ENCODE data around the gene RABGAP1. TPM values are rescaled to one million over a fixed set of nuclear protein-coding genes. Genes with fewer than 3 reads are reported as not detected.
A peak's percentile ranks its signal among the peaks of the same experiment; 100 is the strongest.

Gene RABGAP1
- total and polyA plus RNA-seq, 5 donors from 2014 or later, result 19.2 to 50.7 (median 27.7) TPM

GRCh38 chr9:122936464-122936863, 4.4 kb upstream of the RABGAP1 start:
- peak overlapping the region in 1 of 3 donors; percentile 46 for H3K27ac Mint-ChIP-seq
- H3K4me1 Mint-ChIP-seq, result peaks cover 13 to 41% (median 26%) of the 10 kb centered on the region in 4 donors
- DNase-seq (no peak), ATAC-seq (ENCODE audit: low read depth in 2 of 2) (no peak)
- Histone ChIP-seq H3K27me3 (ENCODE audit: control insufficient read depth, insufficient read depth, low read length) (no peaks in the 10 kb centered on the region), H3K27ac (ENCODE audit: insufficient read depth, low read length, poor library complexity, severe bottlenecking) (no peak overlapping the region), H3K4me1 (ENCODE audit: control insufficient read depth, insufficient read depth, low read length, poor library complexity, severe bottlenecking) (peaks cover 28% of the 10 kb centered on the region), H3K4me3 (ENCODE audit: low read depth, low read length) (no peak overlapping the region), H3K36me3 (ENCODE audit: control insufficient read depth, insufficient read depth, low read length) (peaks cover 3% of the 10 kb centered on the region), H3K9me3 (ENCODE audit: control insufficient read depth in 2 of 2, low read length in 2 of 2) (no peaks in the 10 kb centered on the region)
- H3K4me3 Mint-ChIP-seq, result peak overlapping the region in 1 of 4 donors; percentile 64
- no peaks in the 10 kb centered on the region for H3K27me3 Mint-ChIP-seq
- no peaks in the 10 kb centered on the region for H3K9me3 Mint-ChIP-seq
- peaks cover 3% of the 10 kb centered on the region for H3K36me3 Mint-ChIP-seq

GRCh38 chr9:122936883-122937282, 3.9 kb upstream of the RABGAP1 start:
- H3K27me3 Mint-ChIP-seq, result no peaks in the 10 kb centered on the region
- ATAC-seq (ENCODE audit: low read depth in 2 of 2) (no peak), DNase-seq (no peak)
- Histone ChIP-seq H3K36me3 (ENCODE audit: control insufficient read depth, insufficient read depth, low read length) (peaks cover 3% of the 10 kb centered on the region), H3K27me3 (ENCODE audit: control insufficient read depth, insufficient read depth, low read length) (no peaks in the 10 kb centered on the region), H3K4me3 (ENCODE audit: low read depth, low read length) (no peak overlapping the region), H3K9me3 (ENCODE audit: control insufficient read depth in 2 of 2, low read length in 2 of 2) (no peaks in the 10 kb centered on the region), H3K4me1 (ENCODE audit: control insufficient read depth, insufficient read depth, low read length, poor library complexity, severe bottlenecking) (peaks cover 29% of the 10 kb centered on the region), H3K27ac (ENCODE audit: insufficient read depth, low read length, poor library complexity, severe bottlenecking) (no peak overlapping the region)
- peaks cover 3% of the 10 kb centered on the region for H3K36me3 Mint-ChIP-seq
- peaks cover 16 to 41% (median 28%) of the 10 kb centered on the region in 4 donors for H3K4me1 Mint-ChIP-seq
- peak overlapping the region in 1 of 4 donors; percentile 64 for H3K4me3 Mint-ChIP-seq
- H3K9me3 Mint-ChIP-seq, result peaks cover 0 to 2% (median 0%) of the 10 kb centered on the region in 7 donors
- H3K27ac Mint-ChIP-seq, result no peak overlapping the region

- ATAC-seq (ENCODE audit: low read depth in 2 of 2) (no peak), DNase-seq (no peak)
- Mint-ChIP-seq H3K9me3 (peaks cover 0 to 2% (median 0%) of the 10 kb centered on the region in 7 donors), H3K36me3 (peaks cover 3% of the 10 kb centered on the region), H3K27me3 (no peaks in the 10 kb centered on the region), H3K27ac (no peak overlapping the region), H3K4me3 (peak overlapping the region in 2 of 4 donors; percentile 36 to 68), H3K4me1 (peaks cover 11 to 42% (median 26%) of the 10 kb centered on the region in 4 donors)
- Histone ChIP-seq H3K27ac (ENCODE audit: insufficient read depth, low read length, poor library complexity, severe bottlenecking) (no peak overlapping the region), H3K4me3 (ENCODE audit: low read depth, low read length) (no peak overlapping the region), H3K27me3 (ENCODE audit: control insufficient read depth, insufficient read depth, low read length) (no peaks in the 10 kb centered on the region), H3K4me1 (ENCODE audit: control insufficient read depth, insufficient read depth, low read length, poor library complexity, severe bottlenecking) (peaks cover 23% of the 10 kb centered on the region), H3K9me3 (ENCODE audit: control insufficient read depth in 2 of 2, low read length in 2 of 2) (no peaks in the 10 kb centered on the region), H3K36me3 (ENCODE audit: control insufficient read depth, insufficient read depth, low read length) (peaks cover 3% of the 10 kb centered on the region)
These were observed 1.2 kb upstream of the RABGAP1 start for GRCh38 chr9:122939601-122940000.

GRCh38 chr9:122940454-122940748, 419 bp upstream of the RABGAP1 start:
- peaks cover 0 to 2% (median 0%) of the 10 kb centered on the region in 7 donors for H3K9me3 Mint-ChIP-seq
- no peaks in the 10 kb centered on the region for H3K9me3 ChIP-seq (ENCODE audit: control insufficient read depth in 2 of 2, low read length in 2 of 2)
- peak overlapping the region; percentile 74 for H3K27ac ChIP-seq (ENCODE audit: insufficient read depth, low read length, poor library complexity, severe bottlenecking)
- peaks cover 23% of the 10 kb centered on the region for H3K4me1 ChIP-seq (ENCODE audit: control insufficient read depth, insufficient read depth, low read length, poor library complexity, severe bottlenecking)
- no peaks in the 10 kb centered on the region for H3K27me3 Mint-ChIP-seq
- H3K4me1 Mint-ChIP-seq, result peaks cover 15 to 43% (median 26%) of the 10 kb centered on the region in 4 donors
- H3K36me3 Mint-ChIP-seq, result peaks cover 3% of the 10 kb centered on the region
- peak overlapping the region; percentile 71 to 94 (median 77) for H3K27ac Mint-ChIP-seq
- H3K36me3 ChIP-seq (ENCODE audit: control insufficient read depth, insufficient read depth, low read length), result peaks cover 3% of the 10 kb centered on the region
- peak overlapping the region; percentile 61 to 95 (median 94) for H3K4me3 Mint-ChIP-seq
- no peak for ATAC-seq (ENCODE audit: low read depth in 2 of 2)
- no peak for DNase-seq
- peak overlapping the region; percentile 70 for H3K4me3 ChIP-seq (ENCODE audit: low read depth, low read length)
- H3K27me3 ChIP-seq (ENCODE audit: control insufficient read depth, insufficient read depth, low read length), result no peaks in the 10 kb centered on the region

GRCh38 chr9:122941582-122942234, 888 bp downstream of the RABGAP1 start:
- peak overlapping the region; percentile 95 for H3K4me3 ChIP-seq (ENCODE audit: low read depth, low read length)
- DNase-seq, result no peak

GRCh38 chr9:122944960-122945888, 4.4 kb downstream of the RABGAP1 start:
- H3K4me3 Mint-ChIP-seq, result peak overlapping the region in 2 of 4 donors; percentile 34 to 87
- ATAC-seq (ENCODE audit: low read depth in 2 of 2), result no peak

More at GRCh38 chr9:122941582-122942234, 888 bp downstream of the RABGAP1 start:
- Mint-ChIP-seq H3K4me1 (peaks cover 23 to 51% (median 33%) of the 10 kb centered on the region in 4 donors), H3K9me3 (peaks cover 0 to 2% (median 0%) of the 10 kb centered on the region in 7 donors), H3K27ac (peak overlapping the region; percentile 45 to 98 (median 94)), H3K36me3 (peaks cover 11% of the 10 kb centered on the region), H3K4me3 (peak overlapping the region; percentile 93 to 95 (median 94)), H3K27me3 (no peaks in the 10 kb centered on the region)
- H3K4me1 ChIP-seq (ENCODE audit: control insufficient read depth, insufficient read depth, low read length, poor library complexity, severe bottlenecking), result peaks cover 23% of the 10 kb centered on the region
- ATAC-seq (ENCODE audit: low read depth in 2 of 2), result no peak
- H3K27me3 ChIP-seq (ENCODE audit: control insufficient read depth, insufficient read depth, low read length), result no peaks in the 10 kb centered on the region
- no peaks in the 10 kb centered on the region for H3K9me3 ChIP-seq (ENCODE audit: control insufficient read depth in 2 of 2, low read length in 2 of 2)
- no peaks in the 10 kb centered on the region for H3K36me3 ChIP-seq (ENCODE audit: control insufficient read depth, insufficient read depth, low read length)
- H3K27ac ChIP-seq (ENCODE audit: insufficient read depth, low read length, poor library complexity, severe bottlenecking), result peak overlapping the region; percentile 81

GRCh38 chr9:122946461-122947005, 5.7 kb downstream of the RABGAP1 start:
- no peak overlapping the region for H3K4me3 Mint-ChIP-seq
- ATAC-seq (ENCODE audit: low read depth in 2 of 2) (no peak), DNase-seq (no peak)
- Histone ChIP-seq H3K27me3 (ENCODE audit: control insufficient read depth, insufficient read depth, low read length) (no peaks in the 10 kb centered on the region), H3K4me3 (ENCODE audit: low read depth, low read length) (no peak overlapping the region), H3K36me3 (ENCODE audit: control insufficient read depth, insufficient read depth, low read length) (no peaks in the 10 kb centered on the region), H3K27ac (ENCODE audit: insufficient read depth, low read length, poor library complexity, severe bottlenecking) (no peak overlapping the region), H3K9me3 (ENCODE audit: control insufficient read depth in 2 of 2, low read length in 2 of 2) (no peaks in the 10 kb centered on the region), H3K4me1 (ENCODE audit: control insufficient read depth, insufficient read depth, low read length, poor library complexity, severe bottlenecking) (peaks cover 20% of the 10 kb centered on the region)
- H3K36me3 Mint-ChIP-seq, result peaks cover 16% of the 10 kb centered on the region
- no peaks in the 10 kb centered on the region for H3K27me3 Mint-ChIP-seq
- peaks cover 0 to 1% (median 0%) of the 10 kb centered on the region in 7 donors for H3K9me3 Mint-ChIP-seq
- no peak overlapping the region for H3K27ac Mint-ChIP-seq
- H3K4me1 Mint-ChIP-seq, result peaks cover 46 to 72% (median 56%) of the 10 kb centered on the region in 4 donors

More at GRCh38 chr9:122944960-122945888, 4.4 kb downstream of the RABGAP1 start:
- Mint-ChIP-seq H3K4me1 (peaks cover 43 to 72% (median 56%) of the 10 kb centered on the region in 4 donors), H3K9me3 (peaks cover 0 to 2% (median 0%) of the 10 kb centered on the region in 7 donors), H3K27ac (no peak overlapping the region), H3K36me3 (peaks cover 16% of the 10 kb centered on the region), H3K27me3 (no peaks in the 10 kb centered on the region)
- no peaks in the 10 kb centered on the region for H3K36me3 ChIP-seq (ENCODE audit: control insufficient read depth, insufficient read depth, low read length)
- no peak overlapping the region for H3K27ac ChIP-seq (ENCODE audit: insufficient read depth, low read length, poor library complexity, severe bottlenecking)
- DNase-seq, result no peak
- H3K4me3 ChIP-seq (ENCODE audit: low read depth, low read length), result no peak overlapping the region
- H3K9me3 ChIP-seq (ENCODE audit: control insufficient read depth in 2 of 2, low read length in 2 of 2), result no peaks in the 10 kb centered on the region
- peaks cover 29% of the 10 kb centered on the region for H3K4me1 ChIP-seq (ENCODE audit: control insufficient read depth, insufficient read depth, low read length, poor library complexity, severe bottlenecking)
- no peaks in the 10 kb centered on the region for H3K27me3 ChIP-seq (ENCODE audit: control insufficient read depth, insufficient read depth, low read length)

Data from CD4-positive, CD25-positive, alpha-beta regulatory T cell (primary cell).